H9 (cell line): Measurements from ENCODE around the gene NFATC2IP. TPM values are rescaled to one million over a fixed set of nuclear protein-coding genes. Genes with fewer than 3 reads are reported as not detected.

ENCODE experiments used
- DNase-seq: peaks from one replicate; pipeline ENCODE4 v3.0.0-alpha.2; 2017
- H2AFZ ChIP-seq: one replicate; pipeline ENCODE4 v1.6.1; 2013; ENCODE audit warnings: mild to moderate bottlenecking, low read length, control low read depth, moderate library complexity
- H2AK5ac ChIP-seq: 2 replicates; pipeline ENCODE4 v1.6.1; 2013; ENCODE audit warnings: low read length, control low read depth, mixed read lengths; ENCODE audit not compliant: insufficient read length
- H2BK120ac ChIP-seq: one replicate; pipeline ENCODE4 v1.6.1; 2013; ENCODE audit warnings: low read depth, mild to moderate bottlenecking, low read length, control low read depth, inconsistent platforms; ENCODE audit not compliant: poor library complexity, severe bottlenecking
- H2BK12ac ChIP-seq: 2 replicates; pipeline ENCODE4 v1.6.1; 2013; ENCODE audit warnings: low read length, control low read depth, mixed read lengths, low read depth; ENCODE audit not compliant: insufficient read length
- H2BK15ac ChIP-seq: 2 replicates; pipeline ENCODE4 v1.6.1; 2013; ENCODE audit warnings: low read depth, low read length, control low read depth
- H2BK20ac ChIP-seq: one replicate; pipeline ENCODE4 v1.6.1; 2013; ENCODE audit warnings: low read depth, mild to moderate bottlenecking, low read length, control low read depth, inconsistent platforms; ENCODE audit not compliant: poor library complexity, severe bottlenecking
- H2BK5ac ChIP-seq: 2 replicates; pipeline ENCODE4 v1.6.1; 2013; ENCODE audit warnings: low read length, control low read depth, mixed read lengths; ENCODE audit not compliant: insufficient read length
- H3K14ac ChIP-seq: 2 replicates; pipeline ENCODE4 v1.6.1; 2013; ENCODE audit warnings: low read length, control low read depth; ENCODE audit not compliant: insufficient read depth
- H3K18ac ChIP-seq: 2 replicates; pipeline ENCODE4 v1.6.1; 2013; ENCODE audit warnings: low read depth, mild to moderate bottlenecking, mixed read lengths, low read length, control low read depth; ENCODE audit not compliant: insufficient read length
- H3K23ac ChIP-seq: 2 replicates; pipeline ENCODE4 v1.6.1; 2013; ENCODE audit warnings: low read length, control low read depth, mixed read lengths, low read depth; ENCODE audit not compliant: insufficient read length
- H3K23me2 ChIP-seq: 2 replicates; pipeline ENCODE4 v1.6.1; 2013; ENCODE audit warnings: low read depth, mild to moderate bottlenecking, mixed read lengths, low read length, control low read depth; ENCODE audit not compliant: insufficient read length, poor library complexity, severe bottlenecking
- H3K27ac ChIP-seq: 2 replicates; pipeline ENCODE4 v1.5.1; 2013; ENCODE audit warnings: low read length, control low read depth, mixed read lengths, low read depth; ENCODE audit not compliant: insufficient read length
- H3K27me3 ChIP-seq: 2 replicates; pipeline ENCODE4 v1.6.1; 2013; ENCODE audit warnings: low read length, control low read depth, inconsistent platforms; ENCODE audit not compliant: insufficient read depth
- H3K4ac ChIP-seq: 2 replicates; pipeline ENCODE4 v1.6.1; 2013; ENCODE audit warnings: low read depth, mild to moderate bottlenecking, control low read depth, inconsistent platforms, low read length, moderate library complexity
- H3K4me1 ChIP-seq: 2 replicates; pipeline ENCODE4 v1.6.1; 2013; ENCODE audit warnings: low read length, control low read depth, inconsistent platforms; ENCODE audit not compliant: insufficient read depth
- H3K4me2 ChIP-seq: 2 replicates; pipeline ENCODE4 v1.6.1; 2013; ENCODE audit warnings: low read length, control low read depth, mixed read lengths; ENCODE audit not compliant: insufficient read length, insufficient read depth
- H3K56ac ChIP-seq: 2 replicates; pipeline ENCODE4 v1.6.1; 2013; ENCODE audit warnings: low read depth, mild to moderate bottlenecking, mixed read lengths, low read length, control low read depth; ENCODE audit not compliant: insufficient read length
- H3K79me1 ChIP-seq: 2 replicates; pipeline ENCODE4 v1.6.1; 2013; ENCODE audit warnings: low read depth, mild to moderate bottlenecking, moderate library complexity, low read length, control low read depth, inconsistent platforms; ENCODE audit not compliant: insufficient read depth, poor library complexity, severe bottlenecking
- H3K79me2 ChIP-seq: 2 replicates; pipeline ENCODE4 v1.6.1; 2013; ENCODE audit warnings: low read length, control low read depth, inconsistent platforms; ENCODE audit not compliant: insufficient read depth
- H3K9ac ChIP-seq: 2 replicates; pipeline ENCODE4 v1.6.1; 2013; ENCODE audit warnings: low read length, control low read depth, mixed read lengths; ENCODE audit not compliant: insufficient read length; ENCODE audit errors: extremely low read depth
- H3K9me3 ChIP-seq: one replicate; pipeline ENCODE4 v1.6.1; 2013; ENCODE audit warnings: low read depth, low read length, inconsistent platforms; ENCODE audit not compliant: control insufficient read depth
- H3T11ph ChIP-seq: one replicate; pipeline ENCODE4 v1.6.1; 2013; ENCODE audit warnings: mild to moderate bottlenecking, low read length, control low read depth, inconsistent platforms
- H4K20me1 ChIP-seq: one replicate; pipeline ENCODE4 v1.6.1; 2013; ENCODE audit not compliant: control insufficient read depth, insufficient read length, insufficient read depth
- H4K5ac ChIP-seq: 2 replicates; pipeline ENCODE4 v1.6.1; 2013; ENCODE audit warnings: low read depth, mild to moderate bottlenecking, mixed read lengths, low read length, control low read depth; ENCODE audit not compliant: insufficient read length
- H4K8ac ChIP-seq: replicated peaks from 2 replicates; pipeline ENCODE4 v1.6.1; 2013; ENCODE audit warnings: low read length, control low read depth, mixed read lengths, low read depth; ENCODE audit not compliant: insufficient read length
- H4K91ac ChIP-seq: 2 replicates; pipeline ENCODE4 v1.6.1; 2013; ENCODE audit warnings: low read depth, mild to moderate bottlenecking, moderate library complexity, mixed read lengths, low read length, control low read depth; ENCODE audit not compliant: insufficient read length
- H3K27ac Mint-ChIP-seq, 3 experiments: 2 replicates in 2 of 3; 3 replicates in 1 of 3; pipeline ENCODE4 v1.8.0; 2020 to 2021; ENCODE audit warnings: mixed read lengths in 3 of 3, mild to moderate bottlenecking in 1 of 3, moderate library complexity in 1 of 3
- H3K27me3 Mint-ChIP-seq: 2 replicates; pipeline ENCODE4 v1.8.0; 2021; ENCODE audit warnings: low read depth, mild to moderate bottlenecking, moderate library complexity, mixed read lengths
- H3K36me3 Mint-ChIP-seq, 3 experiments: 2 replicates in 2 of 3; 3 replicates in 1 of 3; pipeline ENCODE4 v1.8.0; 2020 to 2021; ENCODE audit warnings: low read depth in 3 of 3, mixed read lengths in 3 of 3; ENCODE audit not compliant: insufficient read depth in 1 of 3
- H3K4me1 Mint-ChIP-seq, 2 experiments: 2 replicates each; pipeline ENCODE4 v1.8.0; 2020; ENCODE audit warnings: mixed read lengths in 2 of 2
- H3K4me3 Mint-ChIP-seq, 2 experiments: 2 replicates in 1 of 2; 3 replicates in 1 of 2; pipeline ENCODE4 v1.8.0; 2020 to 2021; ENCODE audit warnings: mild to moderate bottlenecking in 2 of 2, mixed read lengths in 2 of 2, moderate library complexity in 1 of 2
- H3K9me3 Mint-ChIP-seq, 2 experiments: 2 replicates in 1 of 2; 3 replicates in 1 of 2; pipeline ENCODE4 v1.8.0; 2020; ENCODE audit warnings: mild to moderate bottlenecking in 2 of 2, mixed read lengths in 2 of 2, moderate library complexity in 1 of 2
- WGBS: extraction: QIAGEN DNeasy Blood & Tissue Kit; methylation state at CpG from one replicate; pipeline ENCODE4 v1.1.7; 2013; ENCODE audit warnings: missing lambda C conversion rate, low lambda C conversion rate, mixed read lengths; ENCODE audit not compliant: insufficient read length; ENCODE audit errors: extremely low coverage; 5-methylcytosine and 5-hydroxymethylcytosine counted together
- total RNA-seq: library from RNA; stranded (reverse); gene quantifications from 2 replicates; pipeline ENCODE4 v1.2.1, GENCODE V29; 2021
- TF ChIP-seq, protein P1 (sequence below): fragments of 200-600 bp; sonication (generic); conservative IDR thresholded peaks from 3 replicates; pipeline ENCODE4 v1.8.0; 2021; ENCODE audit warnings: antibody characterized with exemption, mild to moderate bottlenecking

NFATC2IP gene
- total RNA-seq, 1 experiment from 2014 or later = 73.8 TPM

DNA sequence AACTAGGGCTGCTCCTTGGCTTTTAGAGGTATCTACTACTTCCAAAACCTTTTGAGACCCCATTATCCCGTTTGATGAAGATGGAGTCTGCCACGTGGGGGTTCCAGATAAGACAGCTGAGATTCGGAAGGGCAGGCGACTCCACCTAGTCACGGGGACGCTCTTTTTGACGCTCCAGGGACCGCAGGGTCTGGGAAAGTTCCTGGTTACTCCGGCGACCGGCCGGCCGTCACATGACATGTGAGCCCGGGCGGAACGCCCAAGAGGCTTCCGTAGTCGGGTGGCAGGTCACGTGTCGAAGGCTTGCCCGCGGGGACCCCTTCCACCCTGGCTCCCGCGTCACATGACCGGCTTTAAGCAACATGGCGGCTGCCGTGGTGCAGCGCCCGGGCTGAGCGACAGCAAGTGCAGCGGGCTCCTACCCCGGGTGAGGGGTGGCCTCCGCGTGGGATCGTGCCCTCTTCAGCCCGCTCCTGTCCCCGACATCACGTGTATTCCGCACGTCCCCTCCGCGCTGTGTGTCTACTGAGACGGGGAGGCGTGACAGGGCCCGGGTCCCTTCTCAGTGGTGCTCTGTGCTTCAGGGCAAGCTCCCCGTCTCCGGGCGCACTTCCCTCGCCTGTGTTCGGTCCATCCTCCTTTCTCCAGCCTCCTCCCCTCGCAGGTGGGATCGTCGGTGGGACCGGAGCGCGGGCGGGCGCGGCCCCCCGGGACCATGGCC is 23.9 kb downstream of the NFATC2IP start, which contains the start of gene SPNS1:
SPNS1 (plus strand) TSS at position 342 of the 721 bp plus-strand sequence; CDS start at position 716, 374 bp downstream.
- H3K4me1 ChIP-seq = no peaks in the 10 kb centered on the region
- H3K27me3 ChIP-seq = no peaks in the 10 kb centered on the region
- H3K23me2 ChIP-seq = peaks cover 5% of the 10 kb centered on the region
- peak within 1 kb of the TSS; percentile 92 for H3K4me2 ChIP-seq
- H2BK120ac ChIP-seq = no peak within 1 kb of the TSS
- Mint-ChIP-seq H3K36me3 (peaks cover 3 to 7% (median 6%) of the 10 kb centered on the region in 3 experiments; a peak in 6 of 7 replicates), H3K4me1 (peaks cover 6 to 9% of the 10 kb centered on the region in 2 experiments), H3K4me3 (peak within 1 kb of the TSS; percentile 89 to 94), H3K9me3 (no peaks in the 10 kb centered on the region), H3K27me3 (no peaks in the 10 kb centered on the region; the same call in 1 of the 2 replicates), H3K27ac (peak within 1 kb of the TSS; percentile 96 to 99 (median 99))
- no peak within 1 kb of the TSS for H3K4ac ChIP-seq
- H3K79me1 ChIP-seq = no peaks in the 10 kb centered on the region
- peak within 1 kb of the TSS; percentile 80 for H3K9ac ChIP-seq
- peak within 1 kb of the TSS; percentile 31 for H3K27ac ChIP-seq
- no peak within 1 kb of the TSS for H2BK5ac ChIP-seq
- H2BK20ac ChIP-seq = no peak within 1 kb of the TSS
- TF ChIP-seq, protein P1, sequence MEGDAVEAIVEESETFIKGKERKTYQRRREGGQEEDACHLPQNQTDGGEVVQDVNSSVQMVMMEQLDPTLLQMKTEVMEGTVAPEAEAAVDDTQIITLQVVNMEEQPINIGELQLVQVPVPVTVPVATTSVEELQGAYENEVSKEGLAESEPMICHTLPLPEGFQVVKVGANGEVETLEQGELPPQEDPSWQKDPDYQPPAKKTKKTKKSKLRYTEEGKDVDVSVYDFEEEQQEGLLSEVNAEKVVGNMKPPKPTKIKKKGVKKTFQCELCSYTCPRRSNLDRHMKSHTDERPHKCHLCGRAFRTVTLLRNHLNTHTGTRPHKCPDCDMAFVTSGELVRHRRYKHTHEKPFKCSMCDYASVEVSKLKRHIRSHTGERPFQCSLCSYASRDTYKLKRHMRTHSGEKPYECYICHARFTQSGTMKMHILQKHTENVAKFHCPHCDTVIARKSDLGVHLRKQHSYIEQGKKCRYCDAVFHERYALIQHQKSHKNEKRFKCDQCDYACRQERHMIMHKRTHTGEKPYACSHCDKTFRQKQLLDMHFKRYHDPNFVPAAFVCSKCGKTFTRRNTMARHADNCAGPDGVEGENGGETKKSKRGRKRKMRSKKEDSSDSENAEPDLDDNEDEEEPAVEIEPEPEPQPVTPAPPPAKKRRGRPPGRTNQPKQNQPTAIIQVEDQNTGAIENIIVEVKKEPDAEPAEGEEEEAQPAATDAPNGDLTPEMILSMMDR = no peak
- H4K8ac ChIP-seq = no peak within 1 kb of the TSS
- H4K20me1 ChIP-seq = no peaks in the 10 kb centered on the region
- DNase-seq = peak; percentile 98
- peak within 1 kb of the TSS; percentile 82 for H3K14ac ChIP-seq
- H3K56ac ChIP-seq = no peak within 1 kb of the TSS
- peak within 1 kb of the TSS; percentile 66 for H3K18ac ChIP-seq
- no peak within 1 kb of the TSS for H2AK5ac ChIP-seq
- no peak within 1 kb of the TSS for H3K23ac ChIP-seq
- H3K9me3 ChIP-seq = no peaks in the 10 kb centered on the region
- H4K91ac ChIP-seq = no peak within 1 kb of the TSS
- no peak within 1 kb of the TSS for H2AFZ ChIP-seq
- no peak within 1 kb of the TSS for H2BK12ac ChIP-seq
- H3K79me2 ChIP-seq = no peaks in the 10 kb centered on the region
- no peak within 1 kb of the TSS for H3T11ph ChIP-seq
- no CpG with 5 or more reads among the region's 60 CpGs for WGBS
- no peak within 1 kb of the TSS for H2BK15ac ChIP-seq
- H4K5ac ChIP-seq = no peak within 1 kb of the TSS
